ENCODE results near the gene RBMX. TPM values are rescaled to one million over a fixed set of nuclear protein-coding genes. Genes with fewer than 3 reads are reported as not detected.
"Not testable (repeated sequence)": the region's sequence is repeated elsewhere in the genome, so short reads cannot be mapped to it uniquely, and the experiment has no call there.

RBMX gene
- total RNA-seq, 1 experiment from 2014 or later: 414 TPM

GRCh38 chrX:136906921-136907510 is 26.5 kb upstream of the RBMX start:
- H3K4me2 ChIP-seq (ENCODE audit: insufficient read depth, insufficient read length, low read length): no peak overlapping the region
- no CpG with 5 or more reads among the region's 14 CpGs for WGBS (ENCODE audit: extremely low coverage, insufficient read length, low lambda C conversion rate)
- no peak overlapping the region for H3K23ac ChIP-seq (ENCODE audit: insufficient read length, low read depth, low read length)
- Mint-ChIP-seq H3K27ac (no peak overlapping the region), H3K27me3 (ENCODE audit: low read depth) (no peaks in the 10 kb centered on the region; the same call in 1 of the 2 replicates), H3K36me3 (ENCODE audit: insufficient read depth in 1 of 3, low read depth in 3 of 3) (peaks cover 0 to 4% (median 0%) of the 10 kb centered on the region in 3 experiments; a peak in 3 of 7 replicates), H3K9me3 (peaks cover 67 to 70% of the 10 kb centered on the region in 2 experiments), H3K4me1 (peaks cover 2 to 8% of the 10 kb centered on the region in 2 experiments; a peak in 2 of 4 replicates), H3K4me3 (no peak overlapping the region)
- H3K18ac ChIP-seq (ENCODE audit: insufficient read length, low read depth, low read length): no peak overlapping the region
- H4K91ac ChIP-seq (ENCODE audit: insufficient read length, low read depth, low read length): no peak overlapping the region
- H3K79me1 ChIP-seq (ENCODE audit: insufficient read depth, low read depth, low read length, poor library complexity, severe bottlenecking): no peaks in the 10 kb centered on the region
- no peak overlapping the region for H3K56ac ChIP-seq (ENCODE audit: insufficient read length, low read depth, low read length)
- no peaks in the 10 kb centered on the region; the same call in 1 of the 2 replicates for H3K4me1 ChIP-seq (ENCODE audit: insufficient read depth, low read length)
- no peaks in the 10 kb centered on the region for H3K27me3 ChIP-seq (ENCODE audit: insufficient read depth, low read length)
- H2BK5ac ChIP-seq (ENCODE audit: insufficient read length, low read length): no peak overlapping the region
- no peak overlapping the region for H3K14ac ChIP-seq (ENCODE audit: insufficient read depth, low read length)
- no peak overlapping the region for H3T11ph ChIP-seq (ENCODE audit: low read length)
- no peak overlapping the region for H2AK5ac ChIP-seq (ENCODE audit: insufficient read length, low read length)
- H4K20me1 ChIP-seq (ENCODE audit: control insufficient read depth, insufficient read depth, insufficient read length): no peaks in the 10 kb centered on the region
- H3K4ac ChIP-seq (ENCODE audit: low read depth, low read length): no peak overlapping the region
- H3K9ac ChIP-seq (ENCODE audit: extremely low read depth, insufficient read length, low read length): no peak overlapping the region
- H4K5ac ChIP-seq (ENCODE audit: insufficient read length, low read depth, low read length): no peak overlapping the region
- H3K79me2 ChIP-seq (ENCODE audit: insufficient read depth, low read length): no peaks in the 10 kb centered on the region
- H2BK12ac ChIP-seq (ENCODE audit: insufficient read length, low read depth, low read length): no peak overlapping the region
- DNase-seq: no peak
- H2AFZ ChIP-seq (ENCODE audit: low read length): no peak overlapping the region
- H3K9me3 ChIP-seq (ENCODE audit: control insufficient read depth, low read depth, low read length): peaks cover 14% of the 10 kb centered on the region
- no peak for TF ChIP-seq CTCF (conservative IDR thresholded peaks at IDR 0.05)
- no peak overlapping the region for H4K8ac ChIP-seq (replicated peaks; ENCODE audit: insufficient read length, low read depth, low read length)
- no peak overlapping the region for H2BK20ac ChIP-seq (ENCODE audit: low read depth, low read length, poor library complexity, severe bottlenecking)
- no peak overlapping the region for H3K27ac ChIP-seq (ENCODE audit: insufficient read length, low read depth, low read length)
- no peak overlapping the region for H2BK120ac ChIP-seq (ENCODE audit: low read depth, low read length, poor library complexity, severe bottlenecking)
- H2BK15ac ChIP-seq (ENCODE audit: low read depth, low read length): no peak overlapping the region
- H3K23me2 ChIP-seq (ENCODE audit: insufficient read length, low read depth, low read length, poor library complexity, severe bottlenecking): peaks cover 4% of the 10 kb centered on the region

- H2AK5ac ChIP-seq (ENCODE audit: insufficient read length, low read length); H3K9ac ChIP-seq (ENCODE audit: extremely low read depth, insufficient read length, low read length); H2BK12ac ChIP-seq (ENCODE audit: insufficient read length, low read depth, low read length); H3K4me2 ChIP-seq (ENCODE audit: insufficient read depth, insufficient read length, low read length); H3K27me3 ChIP-seq (ENCODE audit: insufficient read depth, low read length); H2BK120ac ChIP-seq (ENCODE audit: low read depth, low read length, poor library complexity, severe bottlenecking); H3K79me1 ChIP-seq (ENCODE audit: insufficient read depth, low read depth, low read length, poor library complexity, severe bottlenecking); H3K27me3 Mint-ChIP-seq (ENCODE audit: low read depth); H3K23me2 ChIP-seq (ENCODE audit: insufficient read length, low read depth, low read length, poor library complexity, severe bottlenecking); DNase-seq; H2BK5ac ChIP-seq (ENCODE audit: insufficient read length, low read length); H3K18ac ChIP-seq (ENCODE audit: insufficient read length, low read depth, low read length); H4K5ac ChIP-seq (ENCODE audit: insufficient read length, low read depth, low read length); H2BK20ac ChIP-seq (ENCODE audit: low read depth, low read length, poor library complexity, severe bottlenecking); H3K36me3 Mint-ChIP-seq (ENCODE audit: insufficient read depth in 1 of 3, low read depth in 3 of 3); H4K91ac ChIP-seq (ENCODE audit: insufficient read length, low read depth, low read length); H3K4me1 Mint-ChIP-seq; H2AFZ ChIP-seq (ENCODE audit: low read length); H4K8ac ChIP-seq (replicated peaks; ENCODE audit: insufficient read length, low read depth, low read length); H3T11ph ChIP-seq (ENCODE audit: low read length); H3K79me2 ChIP-seq (ENCODE audit: insufficient read depth, low read length); H3K4me3 Mint-ChIP-seq; H3K4me1 ChIP-seq (ENCODE audit: insufficient read depth, low read length); H3K23ac ChIP-seq (ENCODE audit: insufficient read length, low read depth, low read length); H3K56ac ChIP-seq (ENCODE audit: insufficient read length, low read depth, low read length); H3K27ac Mint-ChIP-seq; H4K20me1 ChIP-seq (ENCODE audit: control insufficient read depth, insufficient read depth, insufficient read length); H3K4ac ChIP-seq (ENCODE audit: low read depth, low read length); H2BK15ac ChIP-seq (ENCODE audit: low read depth, low read length); H3K27ac ChIP-seq (ENCODE audit: insufficient read length, low read depth, low read length); H3K14ac ChIP-seq (ENCODE audit: insufficient read depth, low read length): not testable (repeated sequence)
- WGBS (ENCODE audit: extremely low coverage, insufficient read length, low lambda C conversion rate): no CpG with 5 or more reads among the region's 4 CpGs
- peaks cover 57 to 60% of the 10 kb centered on the region in 2 experiments for H3K9me3 Mint-ChIP-seq
- H3K9me3 ChIP-seq (ENCODE audit: control insufficient read depth, low read depth, low read length): peaks cover 14% of the 10 kb centered on the region
Measured at GRCh38 chrX:136904067-136904466, 23.5 kb upstream of the RBMX start.
